ENCODE measurements around the gene FAM20C. TPM values are rescaled to one million over a fixed set of nuclear protein-coding genes. Genes with fewer than 3 reads are reported as not detected.

Gene FAM20C
- total RNA-seq, 1 experiment from 2014 or later = 62.4 TPM

DNA sequence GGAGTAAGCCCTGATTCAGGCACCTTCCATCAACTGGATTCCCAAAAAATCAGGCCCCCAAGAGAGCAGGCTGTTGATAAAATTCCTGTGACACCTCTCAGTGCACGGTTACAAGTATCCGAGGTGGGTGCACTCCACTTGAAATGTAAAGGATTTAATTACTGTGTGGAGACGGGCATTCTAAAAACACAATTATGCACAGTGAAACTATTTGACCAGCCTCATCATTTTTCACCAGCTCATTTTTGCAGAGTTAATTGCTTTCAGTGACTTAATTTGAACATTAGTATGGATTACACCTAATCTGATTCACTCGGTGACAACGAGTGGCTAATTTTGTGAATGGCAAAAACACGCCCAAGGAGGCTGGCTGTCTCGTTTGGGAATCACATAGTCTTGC lies 99.9 kb downstream of the FAM20C start:
- no peaks in the 10 kb centered on the region for H3K36me3 ChIP-seq (ENCODE audit: control insufficient read depth, insufficient read depth, low read length)
- BruUV-seq (replicated peaks) = no TSS peak
- H3K4me3 ChIP-seq (ENCODE audit: low read depth in 2 of 2, low read length in 2 of 2) = no peak overlapping the region
- no peaks in the 10 kb centered on the region for H3K9me3 ChIP-seq (ENCODE audit: control insufficient read depth, insufficient read depth, low read depth, low read length)
- in situ Hi-C loops (cut with HindIII; ENCODE audit: low pct_unique_long_range_greater_than_20kb, low sequenced_read_pairs) = no loop called here
- H3K27ac ChIP-seq (ENCODE audit: low read length) = no peak overlapping the region
- intact Hi-C loops (cut with micrococcal nuclease; ENCODE audit: unreplicated experiment) = no loop called here
- ChIA-PET POLR2A (no interaction called here), CTCF (no interaction called here)
- peaks cover 36% of the 10 kb centered on the region for H3K27me3 ChIP-seq (ENCODE audit: control insufficient read depth, insufficient read depth, low read length)
- H3K4me1 ChIP-seq (ENCODE audit: control insufficient read depth, insufficient read depth, low read length) = no peaks in the 10 kb centered on the region; the same call in 1 of the 2 replicates
- DNase-seq (ENCODE audit: low read depth, low spot score) = no peak
- ATAC-seq = no peak
- no peak for TF ChIP-seq CTCF (IDR thresholded peaks at IDR 0.05)
- TF ChIP-seq, protein P1, sequence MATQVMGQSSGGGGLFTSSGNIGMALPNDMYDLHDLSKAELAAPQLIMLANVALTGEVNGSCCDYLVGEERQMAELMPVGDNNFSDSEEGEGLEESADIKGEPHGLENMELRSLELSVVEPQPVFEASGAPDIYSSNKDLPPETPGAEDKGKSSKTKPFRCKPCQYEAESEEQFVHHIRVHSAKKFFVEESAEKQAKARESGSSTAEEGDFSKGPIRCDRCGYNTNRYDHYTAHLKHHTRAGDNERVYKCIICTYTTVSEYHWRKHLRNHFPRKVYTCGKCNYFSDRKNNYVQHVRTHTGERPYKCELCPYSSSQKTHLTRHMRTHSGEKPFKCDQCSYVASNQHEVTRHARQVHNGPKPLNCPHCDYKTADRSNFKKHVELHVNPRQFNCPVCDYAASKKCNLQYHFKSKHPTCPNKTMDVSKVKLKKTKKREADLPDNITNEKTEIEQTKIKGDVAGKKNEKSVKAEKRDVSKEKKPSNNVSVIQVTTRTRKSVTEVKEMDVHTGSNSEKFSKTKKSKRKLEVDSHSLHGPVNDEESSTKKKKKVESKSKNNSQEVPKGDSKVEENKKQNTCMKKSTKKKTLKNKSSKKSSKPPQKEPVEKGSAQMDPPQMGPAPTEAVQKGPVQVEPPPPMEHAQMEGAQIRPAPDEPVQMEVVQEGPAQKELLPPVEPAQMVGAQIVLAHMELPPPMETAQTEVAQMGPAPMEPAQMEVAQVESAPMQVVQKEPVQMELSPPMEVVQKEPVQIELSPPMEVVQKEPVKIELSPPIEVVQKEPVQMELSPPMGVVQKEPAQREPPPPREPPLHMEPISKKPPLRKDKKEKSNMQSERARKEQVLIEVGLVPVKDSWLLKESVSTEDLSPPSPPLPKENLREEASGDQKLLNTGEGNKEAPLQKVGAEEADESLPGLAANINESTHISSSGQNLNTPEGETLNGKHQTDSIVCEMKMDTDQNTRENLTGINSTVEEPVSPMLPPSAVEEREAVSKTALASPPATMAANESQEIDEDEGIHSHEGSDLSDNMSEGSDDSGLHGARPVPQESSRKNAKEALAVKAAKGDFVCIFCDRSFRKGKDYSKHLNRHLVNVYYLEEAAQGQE (IDR thresholded peaks at IDR 0.05; ENCODE audit: insufficient read depth in 1 of 2, low read depth in 2 of 2, low read length in 1 of 2) = no peak

- peaks cover 36% of the 10 kb centered on the region for H3K27me3 ChIP-seq (ENCODE audit: control insufficient read depth, insufficient read depth, low read length)
- DNase-seq (ENCODE audit: low read depth, low spot score) = no peak
- H3K9me3 ChIP-seq (ENCODE audit: control insufficient read depth, insufficient read depth, low read depth, low read length) = no peaks in the 10 kb centered on the region
- no peak overlapping the region for H3K27ac ChIP-seq (ENCODE audit: low read length)
- in situ Hi-C loops (cut with HindIII; ENCODE audit: low pct_unique_long_range_greater_than_20kb, low sequenced_read_pairs) = no loop called here
- ChIA-PET CTCF (no interaction called here), POLR2A (no interaction called here)
- ATAC-seq = no peak
- no TSS peak for BruUV-seq (replicated peaks)
- no peaks in the 10 kb centered on the region; the same call in 1 of the 2 replicates for H3K4me1 ChIP-seq (ENCODE audit: control insufficient read depth, insufficient read depth, low read length)
- no peak overlapping the region for H3K4me3 ChIP-seq (ENCODE audit: low read depth in 2 of 2, low read length in 2 of 2)
- no peak for TF ChIP-seq SIN3A (IDR thresholded peaks at IDR 0.05; ENCODE audit: borderline replicate concordance, insufficient read depth, low read depth, low read length)
- TF ChIP-seq CTCF (IDR thresholded peaks at IDR 0.05) = no peak
- no peak for TF ChIP-seq TCF7L2 (IDR thresholded peaks at IDR 0.05; ENCODE audit: low read depth, low read length)
- TF ChIP-seq POLR2AphosphoS5 (IDR thresholded peaks at IDR 0.05; ENCODE audit: low read depth, low read length) = no peak
- TF ChIP-seq, protein P1 (IDR thresholded peaks at IDR 0.05; ENCODE audit: insufficient read depth in 1 of 2, low read depth in 2 of 2, low read length in 1 of 2) = no peak
- intact Hi-C loops (cut with micrococcal nuclease; ENCODE audit: unreplicated experiment) = no loop called here
- no peaks in the 10 kb centered on the region for H3K36me3 ChIP-seq (ENCODE audit: control insufficient read depth, insufficient read depth, low read length)
Observed at GRCh38 chr7:292826-293225, 100.5 kb downstream of the FAM20C start.

Measured in Panc1 (cell line).